ENCODE results near the gene CENPS.

Gene CENPS

DNA sequence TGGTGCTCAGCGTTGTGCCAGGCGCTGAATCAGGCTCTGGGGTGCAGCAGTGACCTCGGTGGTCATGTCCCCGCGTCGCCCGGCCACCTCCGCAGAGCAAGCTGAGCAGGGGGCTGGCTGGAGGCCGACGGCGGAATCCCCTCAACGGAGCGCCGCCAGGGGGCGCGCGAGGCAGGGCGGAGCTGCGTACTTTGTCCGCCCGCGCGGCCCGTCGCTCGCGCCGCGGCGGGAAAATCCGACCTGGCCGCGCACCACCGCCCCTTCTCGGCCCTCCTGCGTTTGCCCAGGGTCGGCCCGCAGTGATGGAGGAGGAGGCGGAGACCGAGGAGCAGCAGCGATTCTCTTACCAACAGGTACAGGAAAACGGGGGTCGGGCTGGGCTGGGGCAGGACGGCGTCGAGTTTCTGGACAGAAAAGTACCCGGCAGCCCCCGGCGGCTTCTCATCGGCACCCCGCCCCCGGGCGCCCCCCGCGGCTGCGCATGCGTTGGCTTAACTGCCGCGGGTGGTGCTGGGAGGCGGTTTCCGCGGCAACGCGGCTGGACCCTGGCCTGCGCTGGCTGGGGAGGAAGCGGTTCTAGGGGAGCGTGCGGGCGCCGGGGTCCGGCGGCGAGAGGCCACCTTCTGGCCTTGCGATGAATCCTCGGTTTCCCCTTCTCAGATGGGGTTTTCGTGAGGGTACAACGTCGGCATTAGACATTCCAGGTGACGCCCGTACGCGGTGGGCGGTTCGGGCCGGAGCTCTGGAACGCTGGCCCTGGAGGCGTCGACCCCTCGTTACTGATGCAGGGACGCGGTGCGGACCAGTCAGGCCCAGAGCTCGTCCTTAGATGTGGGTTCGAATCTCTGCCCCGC is at the start of gene CENPS:
CENPS (plus strand) TSS at position 218 of the 854 bp plus-strand sequence; CDS start at position 303, 85 bp downstream.
- Histone ChIP-seq H3K9ac (peak within 1 kb of the TSS; percentile 88), H3K9me3 (no peaks in the 10 kb centered on the region), H4K20me1 (no peaks in the 10 kb centered on the region), H3K36me3 (0 out of 2 replicates have a peak, but pooled peaks cover 9% of the 10 kb centered on the region), H3K27ac (peak within 1 kb of the TSS; percentile 84), H3K27me3 (no peaks in the 10 kb centered on the region), H3K4me1 (peaks cover 40% of the 10 kb centered on the region), H3K4me2 (peak within 1 kb of the TSS; percentile 99), H3K4me3 (peak within 1 kb of the TSS; percentile 96)
- no peak for TF ChIP-seq Cebpa-rat (IDR thresholded peaks at IDR 0.05)

GRCh38 chr1:10380594-10381275 is 49.5 kb upstream of the CENPS start:
- Histone ChIP-seq H3K4me2 (no peak overlapping the region), H3K27me3 (no peaks in the 10 kb centered on the region), H3K9ac (no peak overlapping the region), H3K27ac (no peak overlapping the region), H3K4me3 (no peak overlapping the region), H3K4me1 (no peaks in the 10 kb centered on the region), H4K20me1 (no peaks in the 10 kb centered on the region), H3K9me3 (no peaks in the 10 kb centered on the region), H3K36me3 (peaks cover 54% of the 10 kb centered on the region)
- TF ChIP-seq Cebpa-rat (IDR thresholded peaks at IDR 0.05), result no peak

GRCh38 chr1:10383630-10384029 is 46.6 kb upstream of the CENPS start:
- H4K20me1 ChIP-seq, result no peaks in the 10 kb centered on the region
- no peak overlapping the region for H3K27ac ChIP-seq
- H3K4me2 ChIP-seq, result no peak overlapping the region
- no peak for TF ChIP-seq Cebpa-rat (IDR thresholded peaks at IDR 0.05)
- no peak overlapping the region for H3K4me3 ChIP-seq
- no peaks in the 10 kb centered on the region for H3K9me3 ChIP-seq
- peaks cover 25% of the 10 kb centered on the region for H3K4me1 ChIP-seq
- peaks cover 26% of the 10 kb centered on the region for H3K36me3 ChIP-seq
- H3K9ac ChIP-seq, result no peak overlapping the region
- H3K27me3 ChIP-seq, result no peaks in the 10 kb centered on the region

- H4K20me1 ChIP-seq, result no peaks in the 10 kb centered on the region
- no peak overlapping the region for H3K27ac ChIP-seq
- no peak for TF ChIP-seq Cebpa-rat (IDR thresholded peaks at IDR 0.05)
- H3K4me3 ChIP-seq, result no peak overlapping the region
- no peaks in the 10 kb centered on the region for H3K9me3 ChIP-seq
- H3K27me3 ChIP-seq, result no peaks in the 10 kb centered on the region
- H3K4me2 ChIP-seq, result no peak overlapping the region
- peaks cover 27% of the 10 kb centered on the region for H3K4me1 ChIP-seq
- peaks cover 20% of the 10 kb centered on the region; the same call in 1 of the 2 replicates for H3K36me3 ChIP-seq
- H3K9ac ChIP-seq, result no peak overlapping the region
Observed at GRCh38 chr1:10384219-10384618, 46.0 kb upstream of the CENPS start.

- Histone ChIP-seq H3K9ac (peak overlapping the region; percentile 38; the same call in 1 of the 2 replicates), H3K27ac (peak overlapping the region; percentile 74), H3K27me3 (no peaks in the 10 kb centered on the region), H3K4me2 (peak overlapping the region; percentile 58), H3K4me1 (peaks cover 27% of the 10 kb centered on the region), H3K9me3 (no peaks in the 10 kb centered on the region), H3K4me3 (no peak overlapping the region), H3K36me3 (0 out of 2 replicates have a peak, but pooled peaks cover 5% of the 10 kb centered on the region), H4K20me1 (no peaks in the 10 kb centered on the region)
- TF ChIP-seq Cebpa-rat (IDR thresholded peaks at IDR 0.05), result no peak
Observed at GRCh38 chr1:10386761-10387676, 43.2 kb upstream of the CENPS start.

GRCh38 chr1:10387677-10388386 is 42.4 kb upstream of the CENPS start:
- Histone ChIP-seq H3K4me1 (peaks cover 27% of the 10 kb centered on the region), H3K4me2 (peak overlapping the region; percentile 58), H3K36me3 (0 out of 2 replicates have a peak, but pooled peaks cover 5% of the 10 kb centered on the region), H4K20me1 (no peaks in the 10 kb centered on the region), H3K9ac (peak overlapping the region; percentile 38; the same call in 1 of the 2 replicates), H3K4me3 (no peak overlapping the region), H3K27me3 (no peaks in the 10 kb centered on the region), H3K9me3 (no peaks in the 10 kb centered on the region), H3K27ac (peak overlapping the region; percentile 74)
- TF ChIP-seq Cebpa-rat (IDR thresholded peaks at IDR 0.05), result no peak

DNA sequence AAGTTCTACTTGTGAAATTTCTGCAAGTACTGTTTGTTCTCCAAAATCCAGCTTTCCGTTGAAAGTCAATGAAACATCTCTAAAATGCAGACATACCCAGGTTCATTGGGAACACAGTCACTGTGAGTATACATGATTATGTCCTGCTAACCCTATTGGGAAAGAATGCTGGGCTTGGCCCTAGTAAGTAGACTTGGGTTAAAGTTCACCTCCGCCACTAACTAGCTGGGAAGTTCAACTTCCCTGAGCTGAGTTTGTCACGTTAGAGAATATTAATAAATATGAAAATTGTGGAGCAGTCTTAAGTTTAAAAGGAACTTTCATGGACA is 41.9 kb upstream of the CENPS start:
- Histone ChIP-seq H3K9me3 (peaks cover 2% of the 10 kb centered on the region; the same call in 1 of the 2 replicates), H3K4me3 (no peak overlapping the region), H3K9ac (no peak overlapping the region), H3K27ac (0 out of 2 replicates have a peak overlapping the region, but pooled peaks have one; percentile 28), H3K4me1 (peaks cover 27% of the 10 kb centered on the region), H4K20me1 (no peaks in the 10 kb centered on the region), H3K4me2 (peak overlapping the region; percentile 58), H3K36me3 (0 out of 2 replicates have a peak, but pooled peaks cover 4% of the 10 kb centered on the region), H3K27me3 (no peaks in the 10 kb centered on the region)
- TF ChIP-seq Cebpa-rat (IDR thresholded peaks at IDR 0.05), result no peak

DNA sequence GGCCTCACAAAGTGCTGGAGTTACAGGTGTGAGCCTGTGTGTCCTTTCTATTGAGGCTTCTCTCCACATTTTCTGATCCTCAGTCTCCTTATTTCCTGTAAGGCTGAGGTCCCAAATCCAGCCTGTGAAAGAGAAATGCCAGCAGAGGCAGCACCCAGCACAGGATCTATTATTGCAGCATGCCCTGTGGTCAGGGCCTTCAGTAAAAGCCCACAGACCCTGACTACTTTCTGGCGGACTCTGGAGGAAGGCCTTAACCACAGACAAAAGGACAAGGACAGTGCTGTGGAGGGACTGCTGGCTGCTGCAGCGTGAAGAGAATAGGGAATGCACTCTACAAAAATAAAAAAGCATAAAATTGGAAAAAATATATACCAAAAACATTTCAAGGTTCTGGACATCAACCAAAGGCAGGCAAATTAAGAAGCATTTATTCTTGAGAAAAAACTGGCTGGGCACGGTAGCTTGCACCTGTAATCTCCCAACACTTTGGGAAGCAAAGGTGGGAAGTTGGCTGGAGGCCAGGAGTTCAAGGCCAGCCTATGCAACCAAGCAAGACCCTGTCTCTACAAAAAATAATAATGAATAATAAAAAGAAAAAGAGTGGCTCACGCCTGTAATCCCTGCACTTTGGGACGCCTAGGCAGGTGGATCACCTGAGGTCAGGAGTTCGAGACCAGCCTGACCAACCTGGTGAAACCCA is 40.8 kb upstream of the CENPS start:
- Histone ChIP-seq H3K4me2 (no peak overlapping the region), H3K4me3 (no peak overlapping the region), H4K20me1 (no peaks in the 10 kb centered on the region), H3K27ac (no peak overlapping the region), H3K9ac (no peak overlapping the region), H3K27me3 (no peaks in the 10 kb centered on the region), H3K36me3 (no peaks in the 10 kb centered on the region), H3K4me1 (peaks cover 27% of the 10 kb centered on the region), H3K9me3 (peaks cover 13% of the 10 kb centered on the region)
- TF ChIP-seq Cebpa-rat (IDR thresholded peaks at IDR 0.05), result no peak
